GM18502 (cell line): ENCODE measurements around the gene NANOGP8.
A peak's percentile ranks its signal among the peaks of the same experiment; 100 is the strongest.

Source experiments
- ATAC-seq: cut with Tn5 transposase; IDR thresholded peaks from one replicate; pipeline ENCODE4 v1.9.1; 2021; ENCODE audit warnings: mild to moderate bottlenecking; ENCODE audit not compliant: unreplicated experiment, poor library complexity

The NANOGP8 gene

DNA sequence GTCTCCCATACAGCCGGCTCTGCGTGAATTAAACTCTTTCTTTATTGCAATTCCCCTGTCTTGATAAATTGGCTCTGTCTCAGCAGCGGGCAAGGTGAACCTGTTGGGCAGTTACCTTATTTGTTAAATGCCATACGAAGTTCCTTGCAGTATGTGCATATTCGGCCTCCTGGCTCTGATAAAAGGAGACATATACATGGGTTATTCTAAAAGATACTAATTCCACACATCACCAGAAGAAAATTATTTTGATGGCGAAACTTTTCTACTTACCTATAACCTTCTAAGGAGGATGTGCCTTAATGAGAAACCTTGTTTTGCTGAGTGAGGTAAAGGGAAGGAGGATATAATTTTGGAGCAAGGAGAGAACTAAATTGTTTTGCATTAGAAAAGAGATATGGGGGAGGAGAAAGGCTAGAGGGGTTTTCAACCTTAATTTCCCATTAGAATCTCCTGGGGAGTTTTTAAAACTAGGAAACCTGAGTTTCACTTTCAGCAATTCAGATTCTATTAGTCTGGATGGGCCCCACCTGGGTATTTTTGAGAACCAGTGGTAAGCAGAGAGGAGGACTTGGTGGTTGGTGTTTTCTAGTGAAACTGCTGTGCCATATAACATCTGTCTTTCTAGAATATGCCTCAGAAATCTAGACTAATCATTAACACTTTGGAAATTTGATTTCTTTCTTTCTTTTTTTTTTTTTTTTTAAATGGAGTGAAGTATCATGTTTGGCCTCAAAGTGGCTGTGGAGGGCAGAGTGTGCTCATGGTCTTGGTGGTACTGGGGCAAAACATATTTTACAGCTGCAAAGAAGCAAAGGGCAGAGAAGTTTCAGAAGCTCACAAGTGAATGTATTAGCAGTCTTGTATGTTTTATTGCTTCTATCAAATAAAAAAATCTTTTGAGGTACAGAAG, 23.0 kb downstream of the NANOGP8 start:
- peak; percentile 71 for ATAC-seq

DNA sequence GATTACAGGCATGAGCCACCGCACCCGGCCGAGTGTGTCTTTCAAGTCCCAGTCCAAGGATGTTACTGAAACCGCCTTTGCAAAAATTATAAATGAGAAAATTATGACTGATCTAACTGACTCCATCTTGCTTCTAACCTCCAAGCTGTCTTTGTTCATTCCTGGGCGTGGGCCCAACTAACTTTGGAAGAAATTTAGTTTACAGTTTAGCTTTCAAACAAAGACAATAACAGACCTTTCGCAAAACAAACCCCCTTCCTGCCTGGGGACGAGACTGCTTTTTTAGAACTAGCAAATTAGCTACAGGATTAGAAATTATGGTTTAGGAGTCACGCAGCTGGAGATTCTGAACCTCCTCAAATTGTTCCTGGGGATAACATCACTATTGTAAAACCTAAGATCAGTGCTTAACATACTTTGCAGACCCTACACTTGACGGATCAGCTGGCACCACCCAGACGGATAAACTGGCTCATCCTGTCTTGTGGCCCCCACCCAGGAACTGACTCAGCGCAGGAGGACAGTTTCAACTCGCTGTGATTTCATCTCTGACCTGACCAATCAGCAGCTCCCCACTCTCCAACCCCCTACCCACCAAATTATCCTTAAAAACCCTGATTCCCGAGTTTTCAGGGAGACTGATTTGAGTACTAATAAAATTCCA, 23.8 kb downstream of the NANOGP8 start:
- no peak for ATAC-seq

- no peak for ATAC-seq
Measured at GRCh38 chr15:35060591-35060990, 24.5 kb downstream of the NANOGP8 start.

GRCh38 chr15:35058534-35059054, 26.5 kb downstream of the NANOGP8 start:
- ATAC-seq, result peak; percentile 43

- no peak for ATAC-seq
Measured at GRCh38 chr15:35055416-35056105, 29.5 kb downstream of the NANOGP8 start.

GRCh38 chr15:35054380-35054779, 30.7 kb downstream of the NANOGP8 start:
- ATAC-seq, result no peak

DNA sequence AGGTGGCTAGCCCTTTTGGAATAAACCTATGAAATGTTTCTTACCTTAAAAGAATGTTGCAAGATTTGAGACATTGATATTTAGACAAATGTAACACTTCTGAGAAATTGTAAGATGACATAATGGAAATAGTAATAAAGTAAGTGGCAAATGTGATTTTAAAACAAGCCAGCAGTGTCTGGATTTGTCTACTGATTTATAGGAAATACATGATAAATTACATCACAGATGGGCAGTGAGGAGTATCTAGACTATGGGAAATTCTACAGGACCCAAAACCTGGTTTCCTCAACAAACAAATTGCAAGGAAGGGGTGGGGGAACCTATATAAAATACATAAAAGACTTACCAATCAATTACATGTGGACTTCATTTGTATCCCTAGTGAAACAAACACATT, 37.1 kb downstream of the NANOGP8 start:
- ATAC-seq, result no peak

DNA sequence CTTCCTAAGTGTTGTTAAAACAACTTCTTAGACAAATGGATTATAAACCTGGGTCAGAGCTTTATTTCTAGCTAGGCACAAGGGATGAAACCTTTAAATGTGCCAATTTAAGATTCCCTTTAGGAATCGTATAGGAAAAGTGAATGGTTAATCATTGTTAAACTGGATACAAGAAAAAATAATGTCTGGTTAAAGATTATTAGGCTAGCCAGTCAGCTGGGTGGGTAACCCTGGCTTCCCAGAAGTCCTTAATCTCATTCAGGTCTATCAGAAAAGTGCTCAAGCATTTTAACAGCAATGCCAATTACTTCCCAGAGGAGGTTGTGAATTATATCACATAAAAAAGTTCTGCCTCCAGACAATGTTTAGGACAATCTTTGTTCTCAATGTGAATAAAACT, 37.6 kb downstream of the NANOGP8 start:
- no peak for ATAC-seq

DNA sequence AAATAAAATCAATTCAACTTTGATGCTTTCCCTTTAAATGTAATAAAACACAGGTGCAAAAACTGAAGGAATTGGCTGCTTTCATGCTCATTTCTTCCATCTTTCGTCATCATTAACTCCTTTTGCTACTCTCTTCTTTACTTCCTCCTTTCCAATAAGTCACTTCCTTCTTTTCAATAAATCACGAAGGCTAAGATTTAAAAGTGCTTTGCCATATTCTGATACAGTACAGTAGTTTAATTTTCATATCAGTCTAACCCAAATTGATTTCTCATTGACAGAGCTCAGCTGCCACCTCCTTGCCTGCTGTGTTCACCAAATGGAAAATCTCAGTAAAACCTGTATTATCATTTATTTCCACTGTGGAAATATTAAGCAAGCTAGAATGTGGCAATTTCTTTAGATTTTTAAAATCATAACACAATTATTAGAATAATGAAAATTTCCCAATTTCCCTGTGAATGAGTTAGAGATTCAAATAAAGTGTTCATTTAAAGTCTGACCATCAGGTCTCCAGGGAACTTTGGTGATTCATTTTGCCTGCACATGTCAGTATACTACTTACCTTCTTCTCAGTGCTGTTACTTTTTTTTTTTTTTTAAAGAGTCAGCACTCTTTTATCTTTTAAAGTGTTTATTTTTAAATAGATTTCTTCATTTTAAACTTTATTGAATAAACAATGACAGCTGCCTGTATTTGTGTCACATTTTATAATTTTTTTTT, 41.6 kb downstream of the NANOGP8 start:
- ATAC-seq, result no peak

DNA sequence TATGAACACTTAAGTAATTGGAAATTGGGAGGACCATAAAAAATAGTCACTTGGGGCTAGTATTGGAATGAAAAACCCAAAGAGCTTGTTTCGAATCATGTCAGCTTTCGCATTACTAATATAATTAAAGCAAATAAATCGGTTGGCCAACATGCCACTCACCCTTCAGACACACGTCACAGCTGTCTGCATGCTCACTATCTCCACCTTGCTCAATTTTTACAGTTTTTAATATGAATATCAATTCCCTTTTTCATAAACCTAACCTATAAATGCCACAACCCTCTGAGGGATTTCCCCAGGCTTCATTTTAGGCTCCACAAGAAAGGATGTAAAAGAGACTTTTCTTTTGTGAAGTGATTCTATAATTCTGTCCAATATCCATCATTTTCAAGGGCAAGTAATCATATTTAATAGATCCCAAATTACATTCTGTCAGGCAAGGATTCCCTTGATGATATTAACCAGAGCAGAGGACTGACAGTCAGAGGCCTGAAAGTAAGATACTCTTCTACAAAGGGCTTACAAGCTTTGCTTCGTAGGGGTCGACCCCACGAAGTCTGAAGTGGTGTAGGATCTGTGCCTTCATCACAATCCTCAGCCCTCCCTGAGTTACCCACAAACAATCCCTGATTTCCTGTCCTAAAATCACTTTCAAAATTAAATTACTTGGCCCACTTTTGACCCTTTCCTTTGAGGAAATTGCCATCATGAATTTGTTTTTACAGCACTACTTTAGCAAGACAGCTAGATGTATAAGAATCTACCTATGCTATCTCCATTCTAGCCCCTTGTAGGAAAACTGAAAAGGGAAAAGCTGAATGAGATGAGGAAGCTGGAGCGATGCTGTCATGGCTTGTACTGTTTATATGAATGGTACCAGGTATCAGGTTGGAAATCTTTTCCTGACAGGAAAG, 44.5 kb downstream of the NANOGP8 start:
- no peak for ATAC-seq

DNA sequence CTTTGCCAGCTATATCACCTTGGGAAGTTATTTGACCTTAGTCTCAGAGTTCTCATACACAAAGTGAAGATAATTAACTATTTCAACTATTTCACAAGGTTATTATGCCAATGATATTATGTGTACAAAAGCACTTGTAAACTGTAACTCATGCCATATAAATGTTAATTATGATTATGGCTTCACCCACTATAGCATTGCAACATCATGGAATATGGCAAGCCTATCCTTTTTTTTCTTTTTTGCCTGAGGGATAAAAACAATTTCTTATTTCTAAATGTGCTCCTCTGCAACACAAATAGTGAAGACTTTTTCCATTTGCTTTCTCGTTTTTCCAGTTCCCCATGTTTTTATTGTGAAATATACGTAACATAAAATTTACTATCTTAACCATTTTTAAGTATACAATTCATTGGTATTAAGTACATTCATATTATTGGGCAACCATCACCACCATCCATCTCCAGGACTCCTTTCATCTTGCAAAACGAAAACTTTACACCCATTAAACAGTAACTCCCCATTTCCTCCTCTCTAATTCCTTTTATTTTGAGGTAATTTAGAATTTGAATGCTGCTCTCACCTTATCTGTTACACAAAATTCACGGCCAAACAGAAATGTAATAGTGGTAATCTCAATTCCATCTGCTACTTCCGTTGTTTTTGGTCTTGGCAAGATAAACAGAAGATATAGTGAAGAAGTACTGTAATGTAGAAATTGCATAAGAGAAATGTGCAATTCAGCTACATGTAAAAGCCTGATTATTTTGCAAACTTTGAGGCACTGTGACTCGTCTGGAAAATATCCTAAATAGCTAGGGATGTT, 46.3 kb downstream of the NANOGP8 start:
- no peak for ATAC-seq
